Smooth muscle cell (in vitro differentiated cells): ENCODE data around the gene TLX1. TPM values are rescaled to one million over a fixed set of nuclear protein-coding genes. Genes with fewer than 3 reads are reported as not detected.

Experiments used
- DNase-seq: peaks from one replicate; lab custom pipeline; 2025; ENCODE audit not compliant: unreplicated experiment; lab: John Stamatoyannopoulos, UW
- H2AFZ ChIP-seq: fragments of 200-600 bp; sonication (generic); 2 replicates; pipeline ENCODE4 v1.6.0; 2016; ENCODE audit warnings: antibody characterized with exemption, low read depth, mild to moderate bottlenecking
- H3F3A ChIP-seq: fragments of 200-600 bp; sonication (generic); 2 replicates; pipeline ENCODE4 v1.6.0; 2017; ENCODE audit warnings: antibody characterized with exemption, low read depth
- H3K27ac ChIP-seq: fragments of 200-600 bp; sonication (generic); 2 replicates; pipeline ENCODE4 v1.5.1; 2016; ENCODE audit warnings: low read depth, mild to moderate bottlenecking
- H3K27me3 ChIP-seq: fragments of 200-600 bp; sonication (generic); 2 replicates; pipeline ENCODE4 v1.6.1; 2016; ENCODE audit warnings: low read depth, mild to moderate bottlenecking
- H3K36me3 ChIP-seq: fragments of 200-600 bp; sonication (generic); 2 replicates; pipeline ENCODE4 v1.5.1; 2016; ENCODE audit warnings: low read depth
- H3K4me1 ChIP-seq: fragments of 200-600 bp; sonication (generic); 2 replicates; pipeline ENCODE4 v1.5.1; 2016; ENCODE audit warnings: low read depth
- H3K4me2 ChIP-seq: fragments of 200-600 bp; sonication (generic); 2 replicates; pipeline ENCODE4 v1.6.0; 2016; ENCODE audit warnings: mild to moderate bottlenecking
- H3K4me3 ChIP-seq: fragments of 200-600 bp; sonication (generic); 2 replicates; pipeline ENCODE4 v1.5.1; 2016; ENCODE audit warnings: mild to moderate bottlenecking
- H3K79me2 ChIP-seq: fragments of 200-600 bp; sonication (generic); 2 replicates; pipeline ENCODE4 v1.6.0; 2016; ENCODE audit warnings: low read depth, mild to moderate bottlenecking
- H3K9ac ChIP-seq: fragments of 200-600 bp; sonication (generic); 2 replicates; pipeline ENCODE4 v1.6.0; 2016; ENCODE audit warnings: low read depth
- H3K9me3 ChIP-seq: fragments of 200-600 bp; sonication (generic); replicated peaks from 2 replicates; pipeline ENCODE4 v1.5.1; 2016; ENCODE audit warnings: low read depth
- H4K20me1 ChIP-seq: fragments of 200-600 bp; sonication (generic); 2 replicates; pipeline ENCODE4 v1.6.0; 2016; ENCODE audit warnings: low read depth
- CTCF ChIP-seq: fragments of 200-600 bp; sonication (generic); IDR thresholded peaks from 2 replicates; pipeline ENCODE4 v1.5.1; 2017; ENCODE audit warnings: borderline replicate concordance, mild to moderate bottlenecking, antibody characterized with exemption; ENCODE audit not compliant: insufficient read depth, poor library complexity, severe bottlenecking
- WGBS: methylation state at CpG from one replicate; pipeline ENCODE4 v1.1.7; 2016; ENCODE audit warnings: low lambda C conversion rate; 5-methylcytosine and 5-hydroxymethylcytosine counted together
- polyA plus RNA-seq: library from polyadenylated mRNA; unstranded; fragments of >200 nt; fragmentation: Nextera tagmentation; extraction: Ambion mirVana; gene quantifications from 2 replicates; pipeline ENCODE4 v1.2.1, GENCODE V29; 2016
- total RNA-seq: library from RNA; depleted of rRNA; stranded (reverse); fragments of >200 nt; gene quantifications from 2 replicates; pipeline ENCODE4 v1.2.3, GENCODE V29; 2014

TLX1 gene
- total and polyA plus RNA-seq, 2 experiments from 2014 or later: not detected

DNA sequence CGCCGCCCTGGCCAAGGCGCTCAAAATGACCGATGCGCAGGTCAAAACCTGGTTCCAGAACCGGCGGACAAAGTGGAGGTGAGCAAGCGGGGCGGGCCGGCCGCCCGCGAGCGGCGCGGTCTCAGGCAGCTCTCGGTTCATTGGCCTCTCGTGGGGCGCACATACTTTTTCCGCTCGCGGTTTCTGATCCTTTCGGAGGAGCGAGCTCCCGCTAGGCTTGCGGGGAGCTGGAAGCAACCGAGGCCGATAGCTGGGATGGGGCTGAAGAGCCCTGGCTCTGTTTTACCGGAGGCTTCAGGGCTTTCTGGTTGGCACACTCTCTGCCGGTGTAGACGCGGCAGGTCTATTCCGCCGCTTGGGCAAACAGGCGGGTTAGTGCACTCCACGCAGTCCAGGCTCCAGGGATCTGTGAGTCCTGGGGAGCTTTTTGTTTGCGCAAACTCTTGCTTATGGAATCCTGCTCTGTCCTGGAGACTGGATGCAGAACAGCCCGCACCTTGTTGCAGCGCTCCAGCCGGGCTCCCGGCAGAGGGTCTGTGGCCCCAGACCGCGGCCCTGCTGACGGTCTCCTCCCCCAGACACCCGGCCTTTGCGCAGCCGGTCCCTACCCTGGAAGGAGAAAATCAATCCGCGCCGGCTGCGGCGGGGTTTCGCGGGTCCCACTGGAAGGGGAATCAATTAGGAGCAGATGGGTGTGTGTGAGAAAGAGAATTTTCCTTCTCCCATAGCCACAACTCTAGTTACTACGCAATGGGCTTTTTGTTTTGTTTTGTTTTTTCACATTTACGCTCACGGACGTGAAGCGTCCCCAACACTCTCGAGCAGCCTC is 3.4 kb downstream of the TLX1 start:
- TF ChIP-seq CTCF: no peak
- H3K4me2 ChIP-seq: peak overlapping the region; percentile 78
- peaks cover 100% of the 10 kb centered on the region for H3K27me3 ChIP-seq
- 10% methylated on average over 60 of the region's 60 CpGs for WGBS
- DNase-seq: no peak
- no peak overlapping the region for H3K27ac ChIP-seq
- no peak overlapping the region for H3K9ac ChIP-seq
- H3K4me1 ChIP-seq: no peaks in the 10 kb centered on the region
- no peaks in the 10 kb centered on the region for H3K36me3 ChIP-seq
- no peaks in the 10 kb centered on the region for H3K9me3 ChIP-seq
- H3F3A ChIP-seq: no peaks in the 10 kb centered on the region
- no peak overlapping the region for H3K4me3 ChIP-seq
- H3K79me2 ChIP-seq: no peaks in the 10 kb centered on the region
- no peaks in the 10 kb centered on the region for H4K20me1 ChIP-seq
- no peak overlapping the region for H2AFZ ChIP-seq

DNA sequence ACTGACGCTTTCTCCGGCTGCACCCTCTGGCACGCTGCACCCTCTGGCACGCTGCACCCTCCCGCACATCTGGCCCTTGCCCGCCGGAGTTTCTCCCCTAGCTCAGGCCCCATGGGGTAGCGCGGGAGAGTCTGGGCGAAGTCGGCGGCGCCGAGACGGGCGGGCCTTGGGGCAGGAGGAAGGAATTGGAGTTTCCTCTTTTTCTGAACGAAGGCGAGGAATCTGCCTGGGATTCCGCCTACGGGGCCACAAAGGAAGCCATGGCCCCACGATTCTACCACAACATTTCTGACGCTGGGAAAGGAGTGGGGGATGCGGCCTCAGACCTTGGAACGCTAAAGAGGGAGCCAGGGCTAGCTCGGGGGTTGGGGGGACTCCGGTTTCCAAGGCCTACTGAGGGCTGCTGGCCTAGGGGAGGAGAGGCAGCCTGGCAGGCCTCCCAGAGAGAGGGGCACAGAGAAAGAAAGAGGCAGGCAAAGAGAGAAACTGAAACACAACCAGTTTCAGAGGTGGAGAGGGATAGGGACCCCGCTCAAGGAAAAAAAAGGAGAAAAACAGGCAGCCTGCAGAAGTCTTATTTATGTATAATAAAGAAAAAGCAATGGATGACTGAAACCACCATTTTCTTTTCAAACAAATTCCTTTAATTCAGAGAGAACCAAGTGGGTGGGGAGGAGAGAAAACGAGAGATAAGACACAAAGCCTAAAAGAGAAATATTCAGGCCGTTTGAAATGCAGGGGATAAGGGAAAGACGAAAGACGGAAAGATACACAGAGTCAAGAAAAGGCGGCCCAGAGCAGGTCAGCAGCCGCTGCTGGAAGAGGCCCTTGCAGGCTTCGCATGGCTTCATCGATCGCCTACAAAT is 4.3 kb downstream of the TLX1 start:
- H3K9me3 ChIP-seq: no peaks in the 10 kb centered on the region
- no peaks in the 10 kb centered on the region for H4K20me1 ChIP-seq
- 7% methylated on average over 36 of the region's 36 CpGs for WGBS
- no peak overlapping the region for H2AFZ ChIP-seq
- no peaks in the 10 kb centered on the region for H3K36me3 ChIP-seq
- no peaks in the 10 kb centered on the region for H3F3A ChIP-seq
- H3K79me2 ChIP-seq: no peaks in the 10 kb centered on the region
- no peak for DNase-seq
- H3K4me3 ChIP-seq: no peak overlapping the region
- H3K4me2 ChIP-seq: peak overlapping the region; percentile 78
- no peaks in the 10 kb centered on the region for H3K4me1 ChIP-seq
- H3K9ac ChIP-seq: no peak overlapping the region
- no peak overlapping the region for H3K27ac ChIP-seq
- H3K27me3 ChIP-seq: peaks cover 100% of the 10 kb centered on the region
- TF ChIP-seq CTCF: no peak

DNA sequence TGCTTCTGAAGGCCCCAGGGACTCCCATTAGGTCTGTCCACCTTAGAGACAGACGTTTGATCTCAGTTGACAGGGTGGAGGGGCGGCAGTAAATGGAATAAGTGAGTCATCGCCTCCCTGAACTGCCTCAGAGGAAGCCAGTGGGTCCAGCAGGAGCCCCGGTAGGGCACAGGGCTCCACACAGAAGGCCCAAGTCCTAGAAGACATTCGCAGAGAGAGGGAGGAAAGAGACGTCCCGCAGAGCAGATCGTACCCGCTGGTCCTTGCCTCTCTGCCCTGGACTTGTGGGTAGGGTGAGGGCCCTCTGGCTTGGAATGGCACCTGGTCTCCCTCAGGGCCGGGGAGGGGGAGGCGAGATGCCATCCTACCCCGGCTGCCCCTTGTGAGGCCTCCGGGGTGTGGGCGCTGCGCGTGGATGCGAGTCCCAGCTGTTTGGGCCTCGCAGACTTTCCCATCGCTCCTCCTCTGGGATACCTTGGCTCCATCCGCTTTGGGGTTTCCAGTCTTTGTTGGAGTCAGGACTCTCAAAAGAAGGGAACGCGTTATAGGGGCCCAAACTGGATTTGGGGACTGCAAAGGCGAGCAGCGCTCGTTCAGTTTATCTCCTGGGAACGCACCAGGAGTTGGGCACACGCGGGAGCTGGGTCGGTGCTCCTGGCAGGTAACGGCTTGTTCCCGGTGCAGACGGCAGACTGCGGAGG is 5.1 kb downstream of the TLX1 start:
- Histone ChIP-seq H3F3A (no peaks in the 10 kb centered on the region), H3K79me2 (no peaks in the 10 kb centered on the region), H3K4me1 (no peaks in the 10 kb centered on the region), H3K4me2 (peak overlapping the region; percentile 78), H4K20me1 (no peaks in the 10 kb centered on the region), H3K27ac (no peak overlapping the region), H3K27me3 (peaks cover 100% of the 10 kb centered on the region), H3K4me3 (no peak overlapping the region), H3K9me3 (no peaks in the 10 kb centered on the region), H3K9ac (no peak overlapping the region), H3K36me3 (no peaks in the 10 kb centered on the region), H2AFZ (no peak overlapping the region)
- no peak for TF ChIP-seq CTCF
- DNase-seq: no peak
- 15% methylated on average over 32 of the region's 33 CpGs for WGBS
